GM19099 (cell line): ENCODE results near the gene SNRPD1.

Experiments
- POLR2A ChIP-seq: IDR thresholded peaks from 3 replicates; pipeline ENCODE4 v1.6.1; 2011; ENCODE audit warnings: low read depth; ENCODE audit not compliant: insufficient read length; ENCODE audit errors: extremely low read depth

Gene SNRPD1

DNA sequence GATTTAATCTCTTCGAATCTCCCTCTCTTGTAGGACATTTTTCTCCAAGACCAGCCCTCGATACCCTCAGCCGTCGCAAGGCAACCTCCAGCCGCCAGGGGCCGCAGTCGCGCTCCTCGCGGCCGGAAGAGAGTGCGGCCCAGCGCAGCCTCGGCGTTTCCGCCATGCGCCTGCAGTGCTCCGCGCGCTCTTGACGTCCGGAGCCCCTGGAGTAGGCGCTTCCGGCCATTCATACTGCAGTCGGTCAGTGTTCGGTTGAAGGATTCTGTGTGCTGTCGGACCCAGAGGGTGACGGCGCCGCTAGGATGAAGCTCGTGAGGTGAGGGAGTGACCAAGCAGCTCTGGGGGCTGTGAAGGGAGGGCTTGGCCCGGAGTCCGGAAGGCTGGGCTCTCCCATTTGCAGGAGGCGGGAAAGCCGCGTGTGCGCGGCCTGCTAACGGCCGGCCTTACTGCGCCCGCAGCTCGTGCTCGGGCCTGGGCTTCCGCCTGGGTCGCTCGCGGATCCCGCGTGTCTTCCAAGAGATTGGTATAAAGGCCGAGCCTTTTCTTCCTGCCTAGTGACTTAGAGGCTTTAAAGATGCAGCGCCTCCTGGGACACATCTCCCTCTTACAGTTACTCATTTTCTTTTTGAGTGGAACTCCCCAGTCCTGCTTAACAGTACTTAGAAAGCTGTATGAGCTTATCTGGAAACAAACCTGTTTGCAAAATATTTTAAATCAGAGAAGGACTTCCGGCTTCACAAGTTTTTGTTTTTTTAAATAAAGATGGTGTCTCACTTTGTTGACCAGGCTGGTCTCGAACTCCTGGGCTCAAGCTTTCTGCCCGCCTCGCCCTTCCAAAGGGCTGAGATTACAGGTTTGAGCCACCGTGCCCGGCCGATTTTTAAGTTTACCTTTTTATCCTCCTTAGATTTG lies at the start of gene SNRPD1:
Gene SNRPD1 (plus strand): TSS at position 190 of the 915 bp plus-strand sequence. CDS start 116 bp downstream, at position 306.
- peak; percentile 93 for TF ChIP-seq POLR2A

DNA sequence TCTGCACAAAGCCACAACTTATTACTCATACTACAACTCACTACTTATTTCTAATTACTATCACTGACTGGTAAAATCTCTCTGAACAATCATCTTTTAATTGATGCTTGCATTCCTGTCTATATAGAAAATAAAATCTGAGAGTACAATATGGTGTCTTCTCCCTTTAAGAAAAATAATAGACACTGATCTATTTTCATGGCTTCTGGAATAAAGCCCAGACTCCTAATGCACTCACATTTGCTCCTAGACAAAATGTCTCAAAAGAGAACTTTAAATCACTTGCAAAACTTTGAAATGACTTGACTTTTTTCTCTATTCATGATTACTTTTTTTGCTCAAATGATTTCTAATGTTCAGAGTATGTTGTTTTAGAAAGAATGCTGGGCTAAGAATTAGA lies 40.3 kb upstream of the SNRPD1 start:
- no peak for TF ChIP-seq POLR2A

DNA sequence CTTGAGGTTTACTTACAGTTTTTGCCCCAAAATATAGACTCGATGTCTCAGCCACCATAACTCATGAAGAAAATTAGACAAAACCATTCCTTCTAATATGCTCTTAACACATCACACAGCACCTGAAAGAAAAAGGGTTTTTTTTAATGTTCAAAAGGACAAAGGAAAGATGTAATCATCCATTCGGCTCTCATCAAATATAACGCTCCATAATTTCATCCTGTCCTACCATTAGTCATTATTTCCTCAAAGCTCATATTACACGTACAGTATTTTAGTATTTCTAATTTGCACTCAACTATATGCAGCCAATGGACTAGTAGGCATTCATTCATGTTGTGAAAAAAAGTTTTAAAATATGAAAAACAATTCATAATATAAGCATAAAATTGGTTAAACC lies 36.5 kb upstream of the SNRPD1 start:
- TF ChIP-seq POLR2A, result no peak

DNA sequence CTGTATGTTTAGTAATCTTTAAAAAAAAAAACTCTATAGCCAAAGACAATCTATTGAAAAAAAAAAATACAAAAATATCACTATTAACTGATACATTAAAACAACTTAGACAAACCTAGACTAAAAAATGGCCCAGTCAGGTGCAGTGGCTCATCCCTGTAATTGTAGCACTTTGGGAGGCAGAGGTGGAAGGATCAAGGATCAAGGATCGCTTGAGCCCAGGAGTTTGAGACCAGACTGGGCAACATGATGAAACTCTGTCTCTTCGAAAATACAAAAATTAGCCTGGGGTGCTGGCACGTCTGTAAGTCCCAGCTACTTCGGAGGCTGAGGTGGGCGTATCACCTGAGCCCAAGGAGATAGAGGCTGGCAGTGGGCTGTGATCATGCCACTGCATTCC lies 27.7 kb upstream of the SNRPD1 start:
- TF ChIP-seq POLR2A, result no peak

DNA sequence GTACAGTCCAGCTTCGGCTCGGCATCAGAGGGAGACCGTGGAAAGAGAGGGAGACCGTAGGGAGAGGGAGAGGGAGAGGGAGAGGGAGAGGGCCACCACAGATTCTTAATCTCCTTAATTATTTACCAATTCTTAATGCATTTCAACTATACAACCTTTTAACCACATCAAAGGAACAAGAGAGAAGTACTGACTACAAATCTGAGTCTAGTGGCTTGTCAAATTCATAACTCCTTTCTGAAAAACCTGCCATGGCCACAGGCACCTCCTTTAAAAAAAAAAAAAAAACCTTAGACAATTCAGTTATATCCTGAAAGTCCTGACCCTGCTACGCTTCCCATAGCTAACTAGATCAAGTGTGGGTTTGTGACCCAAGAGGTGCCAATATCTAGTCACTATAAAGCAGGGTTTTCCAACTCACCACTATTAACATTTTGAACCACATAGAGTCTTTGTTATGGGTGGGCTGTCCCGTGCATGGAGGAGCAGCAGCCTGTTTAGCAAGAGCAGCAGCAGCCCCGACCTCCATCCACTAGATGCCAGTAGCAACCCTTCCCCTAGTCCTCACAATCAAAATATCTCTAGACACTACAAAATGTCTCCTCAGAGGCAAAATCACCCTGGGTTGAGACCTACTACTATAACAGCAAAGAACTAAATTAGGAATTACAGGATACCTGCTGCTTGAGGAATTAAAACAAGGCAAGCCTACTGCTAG lies 18.4 kb upstream of the SNRPD1 start:
- no peak for TF ChIP-seq POLR2A

DNA sequence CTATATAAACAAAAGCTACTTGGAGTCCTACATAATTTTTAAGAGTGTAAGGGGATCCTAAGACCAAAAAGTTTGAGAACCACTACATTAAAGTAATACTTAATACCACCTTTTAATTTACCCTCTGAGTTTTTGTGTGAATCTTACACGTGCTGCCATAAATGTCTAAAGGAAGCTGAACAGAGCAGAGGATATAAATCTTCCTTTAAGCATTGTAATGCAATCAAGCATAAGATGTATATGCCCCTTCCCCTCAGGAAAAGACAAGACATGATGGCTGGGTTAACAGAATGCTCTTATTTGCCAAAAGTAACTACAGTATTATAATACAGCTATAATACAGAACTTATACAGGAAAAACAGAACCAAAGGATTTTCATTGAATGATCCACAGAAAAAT lies 14.5 kb upstream of the SNRPD1 start:
- no peak for TF ChIP-seq POLR2A

DNA sequence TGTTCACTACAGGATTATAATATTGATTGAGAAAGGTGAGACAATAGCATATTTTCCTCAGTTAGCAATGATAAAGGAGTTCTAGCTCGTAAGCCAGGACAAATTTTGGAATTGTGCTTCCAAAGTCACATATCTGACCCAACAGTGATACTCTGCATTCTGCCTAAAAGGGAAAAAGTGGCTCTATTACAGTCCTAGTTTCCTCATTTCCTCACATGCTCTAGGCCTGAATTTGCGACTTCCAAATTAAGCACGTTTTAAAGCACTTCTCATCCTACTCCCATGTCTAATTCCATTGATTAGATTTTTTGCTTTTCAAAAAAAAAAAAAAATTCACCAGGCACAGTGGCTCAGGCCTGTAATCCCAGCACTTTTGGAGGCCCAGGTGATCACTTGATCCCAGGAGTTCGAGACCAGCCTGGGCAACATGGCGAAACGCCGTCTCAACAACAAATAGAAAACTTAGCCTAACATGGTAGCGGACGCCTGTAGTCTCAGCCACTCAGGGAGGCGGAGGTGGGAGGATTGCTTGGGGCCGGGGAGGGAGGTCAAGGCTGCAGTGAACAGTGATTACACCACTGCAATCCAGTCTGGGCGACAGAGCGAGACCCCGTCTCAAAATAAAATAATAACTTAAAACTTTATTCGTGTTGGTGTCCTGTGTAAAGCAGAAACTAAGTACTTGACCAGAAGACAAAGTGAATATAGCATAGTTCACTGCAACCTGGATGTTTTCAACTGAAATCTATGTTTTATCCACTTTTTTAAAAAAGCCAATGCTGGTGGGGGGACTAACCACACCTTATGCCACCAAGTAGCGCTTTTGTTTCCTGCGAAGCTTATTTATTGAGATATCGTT lies 13.2 kb upstream of the SNRPD1 start:
- TF ChIP-seq POLR2A, result no peak

DNA sequence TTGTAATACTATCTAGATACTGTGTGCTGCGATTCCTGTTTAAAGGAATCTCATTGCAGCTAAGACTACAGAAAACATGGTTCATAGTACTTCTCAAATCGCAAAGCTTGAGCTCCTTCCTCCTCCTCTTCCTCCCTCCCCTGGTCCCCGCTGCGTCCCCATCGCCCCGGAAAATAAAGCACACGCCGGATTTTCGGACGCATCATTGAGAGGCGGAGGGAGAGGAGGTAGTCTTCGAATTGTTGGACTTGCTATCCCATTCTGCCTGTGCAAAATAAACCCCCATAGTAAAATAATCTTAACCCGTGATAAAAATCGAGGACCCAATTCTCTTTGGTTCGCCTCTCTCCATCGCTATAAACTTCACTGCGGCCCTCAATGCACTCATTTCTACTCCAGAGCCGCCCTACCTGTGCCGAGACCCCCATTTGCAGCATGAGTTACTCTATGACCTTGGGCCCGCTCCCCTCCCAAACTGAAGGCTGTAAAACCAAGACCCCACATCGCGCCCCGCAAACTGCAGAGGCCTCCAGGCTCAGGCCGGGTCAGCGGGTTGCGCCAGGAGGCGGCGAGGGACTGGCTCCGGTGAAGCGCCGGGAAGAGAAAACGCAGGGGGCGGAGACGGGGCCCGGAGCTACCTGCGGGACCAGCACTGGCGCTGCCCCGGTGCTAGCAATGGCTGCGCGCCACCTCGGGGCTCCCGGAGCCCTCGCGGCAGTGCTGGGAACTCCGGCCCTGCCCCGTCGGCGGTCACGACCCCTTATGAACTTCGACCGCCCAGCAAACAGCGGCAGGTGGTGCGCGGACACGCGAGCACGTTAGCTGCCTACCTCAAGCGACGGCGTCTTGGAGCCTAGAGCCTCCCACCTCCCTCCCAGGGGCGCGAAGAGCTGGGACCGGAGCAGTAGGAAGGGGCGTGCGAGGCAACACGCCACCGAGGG lies 12.3 kb upstream of the SNRPD1 start:
- no peak for TF ChIP-seq POLR2A

DNA sequence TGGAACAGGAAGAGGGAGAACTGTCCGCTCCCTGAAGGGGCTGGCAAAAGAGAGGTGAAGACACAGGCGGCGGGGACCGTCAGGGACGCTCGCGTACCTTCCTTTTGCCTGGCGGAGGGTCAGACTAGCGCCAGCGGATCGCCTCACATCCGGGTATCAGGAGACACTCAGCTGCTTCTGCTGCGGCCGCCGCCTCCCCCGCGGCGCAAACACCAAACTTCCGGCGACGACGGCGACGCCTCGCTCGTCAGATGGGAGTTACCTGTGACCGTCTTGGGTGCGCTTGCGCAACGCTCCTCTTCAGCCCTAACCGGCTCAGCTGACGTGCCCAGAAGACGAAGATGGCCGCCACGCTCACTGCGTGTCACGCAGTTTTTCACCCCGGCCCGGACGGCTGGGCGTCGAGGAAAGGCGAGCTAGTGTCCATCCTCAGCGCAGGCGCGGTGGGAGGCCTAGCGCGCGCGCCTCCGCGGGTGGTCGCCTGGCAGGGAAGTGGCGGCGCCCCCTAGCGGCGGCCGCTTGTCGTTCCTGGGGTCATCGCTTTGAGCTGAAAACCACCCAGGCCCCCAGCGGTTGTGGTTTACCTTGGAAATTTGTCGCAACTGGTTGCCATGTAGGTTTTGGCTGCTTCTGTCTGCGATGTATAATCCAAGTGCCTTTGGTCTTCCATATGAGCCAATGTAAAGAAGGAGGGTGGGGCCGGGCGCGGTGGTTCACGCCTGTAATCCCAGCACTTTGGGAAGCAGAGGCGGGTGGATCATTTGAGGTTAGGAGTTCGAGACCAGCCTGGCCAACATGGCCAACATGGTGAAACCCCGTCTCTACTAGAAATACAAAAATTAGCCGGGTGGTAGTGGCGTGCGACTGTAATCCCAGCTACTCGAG lies 11.3 kb upstream of the SNRPD1 start, which contains the start of gene ESCO1:
Gene ESCO1 (minus strand): TSS at position 179 of the 885 bp plus-strand sequence. CDS start 25,861 bp downstream, outside the sequence.
- peak; percentile 88 for TF ChIP-seq POLR2A

DNA sequence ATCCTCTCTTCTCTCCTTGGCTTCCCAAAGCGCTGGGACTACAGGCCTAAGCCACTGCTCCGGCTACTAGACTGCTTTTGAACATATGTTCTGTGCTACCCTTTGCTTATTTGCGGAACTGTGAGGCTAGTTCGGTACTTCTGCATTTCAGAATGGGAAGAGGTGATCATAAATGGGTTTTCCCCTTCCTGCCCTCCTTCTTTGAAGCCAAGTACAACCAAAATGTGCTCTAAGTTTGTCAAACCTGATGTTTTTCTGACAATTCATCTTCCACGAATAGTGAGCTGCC lies 9.9 kb upstream of the SNRPD1 start:
- TF ChIP-seq POLR2A, result no peak

DNA sequence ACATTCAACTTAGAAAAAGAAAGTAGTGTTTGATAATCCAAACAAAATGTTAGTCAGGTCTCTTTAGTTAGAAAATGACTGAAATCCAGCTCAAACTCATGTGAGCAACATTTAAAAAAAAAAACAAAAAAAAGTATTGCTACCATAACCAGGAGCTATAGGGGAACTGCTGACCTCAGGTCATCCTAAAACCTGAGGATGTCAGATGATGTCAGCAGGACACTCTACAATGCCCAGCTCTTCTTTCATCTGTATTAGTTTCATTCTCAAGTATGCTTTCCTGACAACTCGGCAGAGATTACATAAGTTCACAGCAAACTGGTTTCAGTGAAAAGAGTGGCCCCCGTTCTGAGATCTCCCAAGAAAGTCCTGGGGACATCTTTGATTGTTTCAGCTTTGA lies 7.4 kb upstream of the SNRPD1 start:
- no peak for TF ChIP-seq POLR2A

DNA sequence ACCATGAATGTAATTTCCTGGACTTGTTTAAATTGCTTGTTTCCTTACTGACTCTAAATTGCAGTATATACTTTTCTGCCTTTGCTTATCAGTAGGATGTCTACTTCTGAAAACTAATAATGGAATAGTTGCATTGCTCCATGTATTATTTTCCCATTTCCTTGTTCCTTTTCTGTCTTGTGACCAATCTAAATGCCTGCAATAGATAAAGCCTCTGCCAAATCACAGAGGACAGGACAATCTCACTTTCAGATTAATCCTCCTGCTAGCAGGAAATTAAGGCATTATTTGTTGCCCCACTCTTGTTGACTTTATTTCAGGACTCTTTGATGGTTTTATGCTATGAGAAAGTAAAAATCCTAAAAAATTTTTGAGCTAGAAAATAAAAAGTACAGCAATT lies 6.9 kb upstream of the SNRPD1 start:
- no peak for TF ChIP-seq POLR2A
